T47D (cell line): ENCODE measurements around the gene CD4.

ENCODE experiments used
- DNase-seq, 2 experiments: peaks; one replicate each; pipeline versions ENCODE4 v3.0.0 to v3.0.0-alpha.2; 2011 to 2012; ENCODE audit warnings: low read depth in 1 of 2, low spot score in 1 of 2
- JUND ChIP-seq: IDR thresholded peaks from 2 replicates; pipeline ENCODE4 v1.6.1; 2012; ENCODE audit warnings: low read depth
- in situ Hi-C: cut with HindIII; loops from 2 replicates; pipeline ENCODE4 v1.10.0; 2016; ENCODE audit warnings: low sequenced_read_pairs, low pct_unique_long_range_greater_than_20kb

CD4 gene

GRCh38 chr12:6774499-6775062 is 14.7 kb upstream of the CD4 start:
- TF ChIP-seq JUND: no peak
- in situ Hi-C loops: no loop called here
- no peak for DNase-seq

GRCh38 chr12:6775185-6776174 is 13.8 kb upstream of the CD4 start:
- no peak for TF ChIP-seq JUND
- DNase-seq: peak in 1 of 2 experiments; percentile 27
- in situ Hi-C loops: no loop called here

GRCh38 chr12:6777386-6777785 is 11.9 kb upstream of the CD4 start:
- no peak for DNase-seq
- in situ Hi-C loops: no loop called here
- no peak for TF ChIP-seq JUND

GRCh38 chr12:6778217-6778573 is 11.1 kb upstream of the CD4 start:
- no peak for TF ChIP-seq JUND
- no peak for DNase-seq
- in situ Hi-C loops: no loop called here

- in situ Hi-C loops: no loop called here
- no peak for TF ChIP-seq JUND
- DNase-seq: peak; percentile 35 to 89
These were observed 10.5 kb upstream of the CD4 start for GRCh38 chr12:6778574-6779550.

- in situ Hi-C loops: no loop called here
- TF ChIP-seq JUND: no peak
- no peak for DNase-seq
These were observed 9.5 kb upstream of the CD4 start for GRCh38 chr12:6779708-6780432.

- TF ChIP-seq JUND: no peak
- in situ Hi-C loops: no loop called here
- no peak for DNase-seq
These were observed 8.8 kb upstream of the CD4 start for GRCh38 chr12:6780573-6780972.

- no peak for DNase-seq
- in situ Hi-C loops: no loop called here
- TF ChIP-seq JUND: no peak
These were observed 7.2 kb upstream of the CD4 start for GRCh38 chr12:6782119-6782518.

GRCh38 chr12:6782850-6783566 is 6.3 kb upstream of the CD4 start:
- DNase-seq: no peak
- in situ Hi-C loops: no loop called here

GRCh38 chr12:6783828-6784227 is 5.5 kb upstream of the CD4 start:
- DNase-seq: no peak
- in situ Hi-C loops: no loop called here
- TF ChIP-seq JUND: no peak

More at GRCh38 chr12:6782850-6783566, 6.3 kb upstream of the CD4 start:
- TF ChIP-seq JUND: no peak

GRCh38 chr12:6784296-6784695 is 5.0 kb upstream of the CD4 start:
- DNase-seq: no peak
- no peak for TF ChIP-seq JUND
- in situ Hi-C loops: no loop called here
